Astrocyte (in vitro differentiated cells and primary cell): ENCODE data around the gene TBXAS1. TPM values are rescaled to one million over a fixed set of nuclear protein-coding genes. Genes with fewer than 3 reads are reported as not detected.

Experiments used
- DNase-seq: peaks from one replicate; pipeline ENCODE4 v3.0.0-alpha.2; 2010; ENCODE audit warnings: low read depth
- FAIRE-seq: peaks from 2 replicates; lab custom pipeline; 2011; peaks lifted over from hg19 to GRCh38; lab: Jason Lieb, UNC
- H2AFZ ChIP-seq: 2 replicates; pipeline ENCODE4 v1.6.0; 2012; ENCODE audit warnings: low read depth, low read length, inconsistent platforms
- H3K27ac ChIP-seq: 2 replicates; pipeline ENCODE4 v1.5.1; 2011; ENCODE audit warnings: low read depth, low read length, inconsistent platforms
- H3K27me3 ChIP-seq: 2 replicates; pipeline ENCODE4 v1.6.0; 2011; ENCODE audit warnings: low read length, inconsistent platforms; ENCODE audit not compliant: insufficient read depth
- H3K36me3 ChIP-seq: 2 replicates; pipeline ENCODE4 v1.5.1; 2011; ENCODE audit warnings: low read length, inconsistent platforms; ENCODE audit not compliant: insufficient read depth
- H3K4me1 ChIP-seq: 2 replicates; pipeline ENCODE4 v1.5.1; 2011; ENCODE audit warnings: low read length, inconsistent platforms; ENCODE audit not compliant: insufficient read depth
- H3K4me2 ChIP-seq: 2 replicates; pipeline ENCODE4 v1.6.0; 2012; ENCODE audit warnings: low read length, inconsistent platforms
- H3K4me3 ChIP-seq: 2 replicates; pipeline ENCODE4 v1.5.1; 2011; ENCODE audit warnings: low read depth, mild to moderate bottlenecking, low read length, inconsistent platforms; ENCODE audit not compliant: insufficient read depth
- H3K79me2 ChIP-seq: 2 replicates; pipeline ENCODE4 v1.6.0; 2012; ENCODE audit warnings: mild to moderate bottlenecking, low read length, inconsistent platforms; ENCODE audit not compliant: insufficient read depth
- H3K9ac ChIP-seq: 2 replicates; pipeline ENCODE4 v1.6.0; 2012; ENCODE audit warnings: mild to moderate bottlenecking, low read length, inconsistent platforms
- H3K9me3 ChIP-seq: 2 replicates; pipeline ENCODE4 v1.5.1; 2012; ENCODE audit warnings: low read depth, mild to moderate bottlenecking, low read length, inconsistent platforms; ENCODE audit not compliant: insufficient read depth
- H4K20me1 ChIP-seq: 2 replicates; pipeline ENCODE4 v1.6.0; 2012; ENCODE audit warnings: low read length, inconsistent platforms; ENCODE audit not compliant: insufficient read depth
- H3K27ac Mint-ChIP-seq: one replicate; pipeline ENCODE4 v1.8.0; 2021; ENCODE audit warnings: mild to moderate bottlenecking, mixed read lengths; ENCODE audit not compliant: unreplicated experiment
- H3K27me3 Mint-ChIP-seq: one replicate; pipeline ENCODE4 v1.8.0; 2021; ENCODE audit warnings: low read depth, mixed read lengths; ENCODE audit not compliant: unreplicated experiment
- H3K36me3 Mint-ChIP-seq: one replicate; pipeline ENCODE4 v1.8.0; 2021; ENCODE audit warnings: low read depth, mixed read lengths; ENCODE audit not compliant: unreplicated experiment
- H3K4me1 Mint-ChIP-seq: one replicate; pipeline ENCODE4 v1.8.0; 2021; ENCODE audit warnings: low read depth, mixed read lengths; ENCODE audit not compliant: unreplicated experiment
- H3K4me3 Mint-ChIP-seq: one replicate; pipeline ENCODE4 v1.8.0; 2021; ENCODE audit warnings: mild to moderate bottlenecking, moderate library complexity, mixed read lengths; ENCODE audit not compliant: unreplicated experiment
- H3K9me3 Mint-ChIP-seq: one replicate; pipeline ENCODE4 v1.8.0; 2021; ENCODE audit warnings: mild to moderate bottlenecking, mixed read lengths; ENCODE audit not compliant: unreplicated experiment
- EZH2 ChIP-seq: IDR thresholded peaks from 2 replicates; pipeline ENCODE4 v1.6.1; 2012; ENCODE audit warnings: mild to moderate bottlenecking, low read length, inconsistent platforms; ENCODE audit not compliant: insufficient read depth
- total RNA-seq: library from RNA; stranded (reverse); gene quantifications from 2 replicates; pipeline ENCODE4 v1.2.1, GENCODE V29; 2021
- TF ChIP-seq, protein P1 (sequence below): IDR thresholded peaks from 2 replicates; pipeline ENCODE4 v1.5.1; 2011; ENCODE audit warnings: low read depth, mild to moderate bottlenecking, inconsistent platforms, low read length, moderate library complexity; ENCODE audit not compliant: insufficient read depth

TBXAS1 gene
- total RNA-seq, 1 donor from 2014 or later: 1.1 TPM

DNA sequence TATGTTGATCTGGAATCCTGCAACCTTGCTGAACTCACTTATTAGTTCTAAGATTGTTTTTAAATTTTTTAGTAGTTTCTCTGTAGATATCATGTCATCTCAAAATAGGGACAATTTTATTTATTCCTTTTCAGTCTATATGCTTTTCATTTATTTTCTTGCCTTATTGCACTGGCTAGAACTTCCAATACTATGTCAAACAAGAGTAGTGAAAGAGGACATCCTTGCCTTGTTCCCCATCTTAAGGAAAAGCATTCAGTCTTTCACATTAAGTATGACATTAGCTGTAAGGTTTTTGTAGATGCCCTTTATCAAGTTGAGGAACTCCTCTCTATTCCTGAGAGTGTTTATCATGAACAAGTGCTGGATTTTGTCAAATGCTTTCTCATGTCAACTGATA lies 77.8 kb downstream of the TBXAS1 start:
- Mint-ChIP-seq H3K36me3 (no peaks in the 10 kb centered on the region), H3K4me1 (no peaks in the 10 kb centered on the region), H3K4me3 (no peak overlapping the region), H3K9me3 (peaks cover 1% of the 10 kb centered on the region), H3K27me3 (peaks cover 3% of the 10 kb centered on the region), H3K27ac (no peak overlapping the region)
- H3K27me3 ChIP-seq: no peaks in the 10 kb centered on the region
- no peaks in the 10 kb centered on the region for H3K36me3 ChIP-seq
- TF ChIP-seq, protein P1, sequence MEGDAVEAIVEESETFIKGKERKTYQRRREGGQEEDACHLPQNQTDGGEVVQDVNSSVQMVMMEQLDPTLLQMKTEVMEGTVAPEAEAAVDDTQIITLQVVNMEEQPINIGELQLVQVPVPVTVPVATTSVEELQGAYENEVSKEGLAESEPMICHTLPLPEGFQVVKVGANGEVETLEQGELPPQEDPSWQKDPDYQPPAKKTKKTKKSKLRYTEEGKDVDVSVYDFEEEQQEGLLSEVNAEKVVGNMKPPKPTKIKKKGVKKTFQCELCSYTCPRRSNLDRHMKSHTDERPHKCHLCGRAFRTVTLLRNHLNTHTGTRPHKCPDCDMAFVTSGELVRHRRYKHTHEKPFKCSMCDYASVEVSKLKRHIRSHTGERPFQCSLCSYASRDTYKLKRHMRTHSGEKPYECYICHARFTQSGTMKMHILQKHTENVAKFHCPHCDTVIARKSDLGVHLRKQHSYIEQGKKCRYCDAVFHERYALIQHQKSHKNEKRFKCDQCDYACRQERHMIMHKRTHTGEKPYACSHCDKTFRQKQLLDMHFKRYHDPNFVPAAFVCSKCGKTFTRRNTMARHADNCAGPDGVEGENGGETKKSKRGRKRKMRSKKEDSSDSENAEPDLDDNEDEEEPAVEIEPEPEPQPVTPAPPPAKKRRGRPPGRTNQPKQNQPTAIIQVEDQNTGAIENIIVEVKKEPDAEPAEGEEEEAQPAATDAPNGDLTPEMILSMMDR: no peak
- TF ChIP-seq EZH2: no peak
- no peak for DNase-seq
- H3K4me3 ChIP-seq: no peak overlapping the region
- H3K9me3 ChIP-seq: no peaks in the 10 kb centered on the region
- no peaks in the 10 kb centered on the region for H3K4me1 ChIP-seq
- no peak overlapping the region for H3K9ac ChIP-seq
- H3K4me2 ChIP-seq: no peak overlapping the region
- H4K20me1 ChIP-seq: no peaks in the 10 kb centered on the region
- FAIRE-seq: no peak
- no peak overlapping the region for H3K27ac ChIP-seq
- no peak overlapping the region for H2AFZ ChIP-seq
- H3K79me2 ChIP-seq: no peaks in the 10 kb centered on the region

DNA sequence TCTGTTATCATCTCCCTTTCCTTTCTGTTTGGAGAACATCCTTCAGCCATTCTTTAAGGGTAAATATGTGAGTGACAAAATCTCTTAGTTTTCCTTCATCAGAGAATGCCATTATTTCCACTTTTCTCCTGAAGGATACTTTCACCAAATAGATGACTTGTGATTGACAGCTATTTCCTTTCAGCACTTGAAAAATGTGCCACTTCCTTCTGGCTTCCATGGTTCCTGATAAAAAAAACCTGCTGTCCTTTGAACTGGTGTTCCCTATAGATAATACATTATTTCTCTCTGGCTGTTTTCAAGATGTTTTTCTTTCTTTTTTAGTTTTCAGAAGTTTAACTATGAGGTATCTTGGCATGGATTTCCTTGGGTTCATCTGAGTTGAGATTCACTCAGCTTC lies 79.7 kb downstream of the TBXAS1 start:
- Histone ChIP-seq H3K4me1 (no peaks in the 10 kb centered on the region), H4K20me1 (no peaks in the 10 kb centered on the region), H3K27me3 (no peaks in the 10 kb centered on the region), H3K79me2 (no peaks in the 10 kb centered on the region), H3K4me3 (no peak overlapping the region), H3K27ac (no peak overlapping the region), H3K9me3 (no peaks in the 10 kb centered on the region), H3K9ac (no peak overlapping the region), H2AFZ (no peak overlapping the region), H3K36me3 (no peaks in the 10 kb centered on the region), H3K4me2 (no peak overlapping the region)
- Mint-ChIP-seq H3K4me3 (no peak overlapping the region), H3K4me1 (no peaks in the 10 kb centered on the region), H3K36me3 (no peaks in the 10 kb centered on the region), H3K9me3 (peaks cover 3% of the 10 kb centered on the region), H3K27me3 (peaks cover 7% of the 10 kb centered on the region), H3K27ac (no peak overlapping the region)
- DNase-seq (no peak), FAIRE-seq (no peak)
- no peak for TF ChIP-seq EZH2
- TF ChIP-seq, protein P1: no peak

- H3K4me3 ChIP-seq: no peak overlapping the region
- no peak overlapping the region for H3K27ac ChIP-seq
- Mint-ChIP-seq H3K4me3 (no peak overlapping the region), H3K4me1 (peaks cover 3% of the 10 kb centered on the region), H3K9me3 (peaks cover 3% of the 10 kb centered on the region), H3K27me3 (peaks cover 5% of the 10 kb centered on the region), H3K27ac (no peak overlapping the region), H3K36me3 (peaks cover under 1% of the 10 kb centered on the region)
- H3K9me3 ChIP-seq: no peaks in the 10 kb centered on the region
- H3K79me2 ChIP-seq: no peaks in the 10 kb centered on the region
- no peak overlapping the region for H2AFZ ChIP-seq
- peaks cover 2% of the 10 kb centered on the region for H3K4me1 ChIP-seq
- TF ChIP-seq, protein P1: no peak
- no peak for TF ChIP-seq EZH2
- no peaks in the 10 kb centered on the region for H3K36me3 ChIP-seq
- no peak overlapping the region for H3K9ac ChIP-seq
- no peak for FAIRE-seq
- DNase-seq: no peak
- no peaks in the 10 kb centered on the region for H4K20me1 ChIP-seq
- H3K4me2 ChIP-seq: no peak overlapping the region
- no peaks in the 10 kb centered on the region for H3K27me3 ChIP-seq
Measured at GRCh38 chr7:139909379-139910050, 80.5 kb downstream of the TBXAS1 start.
